ENCODE measurements around the gene TTC33.
A peak's percentile ranks its signal among the peaks of the same experiment; 100 is the strongest.
"Not testable (repeated sequence)": the region's sequence is repeated elsewhere in the genome, so short reads cannot be mapped to it uniquely, and the experiment has no call there.

The TTC33 gene

DNA sequence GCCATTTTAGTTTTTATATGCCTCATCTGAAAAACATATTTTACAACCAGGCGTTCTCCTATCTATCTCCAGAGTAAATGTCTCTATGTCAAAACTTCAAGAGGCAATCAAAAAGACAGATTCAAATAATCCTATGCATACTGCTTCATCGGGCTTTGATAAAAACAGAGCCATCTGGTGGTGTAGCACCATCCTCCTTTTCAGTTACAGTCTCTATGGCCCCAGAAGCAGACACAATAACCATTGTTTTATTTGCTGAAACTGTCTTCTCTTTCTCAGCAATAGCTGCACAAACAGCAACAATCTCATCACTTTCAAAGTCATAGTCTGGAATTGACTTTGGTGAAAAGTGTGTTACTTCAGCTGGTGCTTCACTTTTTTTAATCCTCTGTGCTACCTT is 39.8 kb downstream of the TTC33 start:
- peak; percentile 11 for DNase-seq

DNA sequence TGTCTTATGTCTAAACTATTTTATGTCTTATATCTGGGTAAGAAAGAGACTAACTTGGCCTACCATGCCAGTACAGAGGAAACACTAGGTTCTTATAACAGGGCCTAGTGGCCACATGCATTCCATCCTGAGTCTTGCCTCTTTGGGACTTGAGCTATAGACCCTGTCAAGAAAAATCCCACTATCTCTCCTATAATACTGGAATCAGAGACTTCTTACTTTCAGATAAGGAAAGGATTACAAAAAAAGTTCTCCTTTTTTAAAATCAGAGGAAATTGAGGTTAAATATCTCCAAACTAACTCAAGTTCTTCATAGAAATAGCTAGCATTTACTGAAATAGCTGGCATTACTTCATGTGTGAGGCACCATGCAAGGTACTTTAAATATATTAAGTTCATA is 41.8 kb downstream of the TTC33 start:
- DNase-seq = no peak

DNA sequence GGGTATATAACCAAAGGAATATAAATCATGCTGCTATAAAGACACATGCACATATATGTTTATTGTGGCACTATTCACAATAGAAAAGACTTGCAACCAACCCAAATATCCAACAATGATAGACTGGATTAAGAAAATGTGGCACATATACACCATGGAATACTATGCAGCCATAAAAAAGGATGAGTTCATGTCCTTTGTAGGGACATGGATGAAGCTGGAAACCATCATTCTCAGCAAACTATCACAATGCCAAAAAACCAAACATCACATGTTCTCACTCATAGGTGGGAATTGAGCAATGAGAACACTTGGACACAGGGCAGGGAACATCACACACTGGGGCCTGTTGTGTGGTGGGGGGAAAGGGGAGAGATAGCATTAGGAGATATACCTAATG is 45.2 kb downstream of the TTC33 start:
- DNase-seq = not testable (repeated sequence)

DNA sequence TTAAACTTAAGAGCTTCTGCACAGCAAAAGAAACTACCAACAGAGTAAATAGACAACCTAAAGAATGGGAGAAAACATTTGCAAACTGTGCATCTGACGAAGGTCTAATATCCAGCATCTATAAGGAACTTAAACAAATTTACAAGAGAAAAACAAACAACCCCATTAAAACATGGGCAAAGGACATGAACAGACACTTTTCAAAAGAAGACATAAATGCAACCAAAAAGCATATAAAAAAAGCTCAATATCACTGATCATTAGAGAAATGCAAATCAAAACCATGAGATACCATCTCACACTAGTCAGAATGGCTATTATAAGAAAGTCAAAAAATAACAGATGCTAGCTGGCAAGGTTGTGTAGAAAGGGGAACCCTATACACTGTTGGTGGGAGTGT is 50.3 kb downstream of the TTC33 start:
- not testable (repeated sequence) for DNase-seq

DNA sequence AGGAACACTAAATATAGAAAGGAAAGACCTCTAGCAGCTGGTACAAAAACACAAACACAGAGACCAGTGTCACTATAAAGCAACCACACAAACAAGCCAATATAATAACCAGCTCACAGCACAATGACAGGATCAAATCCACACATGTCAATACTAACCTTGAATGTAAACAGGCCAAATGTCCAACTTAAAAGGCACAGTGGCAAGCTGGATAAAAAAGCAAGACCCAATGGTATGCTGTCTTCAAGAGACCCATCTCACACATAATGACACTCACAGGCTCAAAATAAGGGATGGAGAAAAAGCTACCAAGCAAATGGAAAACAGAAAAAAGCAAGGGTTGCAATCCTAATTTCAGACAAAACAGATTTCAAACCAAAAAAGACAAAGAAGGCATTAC is 53.7 kb downstream of the TTC33 start:
- not testable (repeated sequence) for DNase-seq

DNA sequence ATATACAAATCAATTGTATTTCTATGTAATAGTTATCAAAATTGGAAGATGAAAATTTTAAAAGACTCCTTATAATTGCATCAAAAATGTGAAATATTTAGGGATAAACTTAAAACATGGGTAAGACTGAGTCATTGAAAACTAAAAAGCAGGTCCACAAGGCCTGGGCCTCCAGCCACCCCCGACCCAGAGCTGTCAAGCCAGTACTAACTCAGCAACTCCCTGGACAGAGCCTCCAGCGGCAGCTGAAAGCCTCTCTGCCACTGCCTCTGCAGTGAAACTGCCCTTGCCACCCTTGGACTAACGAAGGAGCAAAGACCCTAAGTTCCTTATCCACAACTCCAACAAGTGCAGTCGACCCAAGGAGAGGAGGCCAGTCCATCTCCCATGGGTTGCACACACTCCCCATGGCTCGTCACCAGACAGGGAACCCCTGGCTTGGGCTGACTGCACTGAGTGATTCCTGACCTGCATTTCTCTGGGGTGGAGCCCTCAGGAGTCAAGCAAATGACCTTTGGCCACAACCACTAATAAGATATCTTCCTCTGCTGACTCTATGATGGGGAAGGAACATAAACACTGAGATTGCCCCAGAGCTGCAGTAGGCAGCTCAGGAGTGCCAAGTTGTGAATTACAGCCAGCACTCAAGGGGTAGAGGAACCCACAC is 55.5 kb downstream of the TTC33 start:
- no peak for DNase-seq

DNA sequence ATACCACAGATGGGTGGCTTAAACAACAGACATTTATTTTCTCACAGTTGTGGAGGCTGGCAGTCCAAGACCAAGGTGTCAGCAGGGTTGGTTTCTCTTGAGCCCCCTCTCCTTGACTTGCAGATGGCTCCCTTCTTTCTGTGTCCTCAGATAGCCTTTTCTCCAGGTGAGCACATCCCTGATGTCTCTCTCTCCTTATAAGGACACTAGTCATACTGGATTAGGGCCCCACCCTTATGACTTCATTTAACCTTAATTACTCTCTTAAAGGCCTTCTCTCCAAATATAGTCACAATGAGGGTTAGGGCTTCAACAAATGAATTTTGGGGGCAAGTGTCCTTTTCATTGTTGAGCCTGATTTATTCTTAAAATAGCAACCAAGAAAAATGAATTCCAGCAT is 61.3 kb downstream of the TTC33 start:
- no peak for DNase-seq

DNA sequence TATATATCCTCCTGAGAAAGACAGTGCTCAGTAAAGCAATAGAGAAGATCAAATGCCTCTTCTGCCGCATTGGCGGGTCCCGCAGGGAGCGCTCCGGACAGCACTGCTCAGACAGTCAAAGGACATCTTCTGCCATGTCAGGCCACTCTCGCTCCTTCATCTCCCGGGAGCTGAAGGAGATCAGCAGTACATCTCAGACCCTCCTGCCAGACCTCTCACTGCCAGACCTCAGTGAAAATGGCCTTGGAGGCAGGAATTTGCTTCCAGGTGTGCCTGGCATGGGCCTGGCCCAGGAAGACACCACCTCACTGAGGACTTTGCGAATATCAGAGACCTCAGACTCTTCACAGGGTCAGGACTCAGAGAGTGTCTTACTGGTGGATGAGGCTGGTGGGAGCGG is 63.9 kb downstream of the TTC33 start:
- no peak for DNase-seq

DNA sequence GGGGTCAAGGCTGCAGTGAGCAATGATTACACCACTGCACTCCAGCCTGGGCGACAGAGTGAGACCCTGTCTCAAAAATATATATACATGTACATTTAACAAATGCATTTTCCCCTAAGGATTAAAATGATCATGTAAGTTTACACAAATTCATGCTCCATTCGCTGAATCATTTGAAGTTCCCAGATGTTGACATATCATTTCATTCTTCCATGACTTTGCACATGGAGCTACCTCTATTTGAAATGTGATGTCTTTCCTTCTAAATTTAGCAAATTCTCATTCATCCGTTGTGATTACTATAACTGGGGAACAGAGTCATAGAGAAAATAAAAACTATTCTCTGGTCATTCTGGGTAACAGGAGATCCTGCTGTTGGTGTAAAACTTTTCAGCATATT is 65.5 kb downstream of the TTC33 start:
- DNase-seq = no peak

DNA sequence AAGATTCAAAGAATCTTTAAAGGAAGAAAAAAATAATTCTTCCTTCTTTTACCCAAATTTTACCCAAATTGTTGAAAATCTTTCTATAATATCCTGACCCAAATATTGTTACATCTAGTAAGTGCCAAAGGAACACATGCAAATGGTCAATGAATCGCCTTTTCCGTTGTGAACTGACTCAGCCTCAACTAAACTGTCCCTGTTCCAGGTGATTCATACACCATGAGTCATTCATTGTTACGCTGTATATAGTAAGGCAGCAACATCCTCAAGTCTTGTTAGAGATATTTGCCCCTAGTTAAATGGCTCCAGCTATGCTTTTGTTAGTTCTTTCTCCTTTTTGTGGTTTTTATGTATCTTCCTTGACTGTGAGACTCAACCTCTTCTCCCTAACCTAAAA is 66.3 kb downstream of the TTC33 start:
- DNase-seq = no peak

DNA sequence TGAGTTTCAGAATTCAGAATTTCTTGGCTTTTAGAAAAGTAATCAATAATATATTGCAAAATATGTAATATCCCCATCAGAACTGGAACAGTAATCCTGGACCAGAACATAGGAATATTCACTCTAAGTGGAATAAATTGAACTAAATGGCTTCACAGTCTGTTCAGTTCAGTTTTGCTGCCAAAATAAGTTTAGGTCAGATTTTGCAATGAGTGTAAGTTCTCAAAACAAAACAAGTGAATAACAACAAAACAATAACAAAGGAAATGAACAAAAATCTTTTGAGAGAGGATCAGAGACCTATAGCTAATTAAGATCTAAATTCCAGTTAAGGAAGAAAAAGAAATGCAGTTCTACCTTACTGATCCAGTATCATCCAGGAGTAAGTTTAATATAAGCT is 66.8 kb downstream of the TTC33 start:
- no peak for DNase-seq

DNA sequence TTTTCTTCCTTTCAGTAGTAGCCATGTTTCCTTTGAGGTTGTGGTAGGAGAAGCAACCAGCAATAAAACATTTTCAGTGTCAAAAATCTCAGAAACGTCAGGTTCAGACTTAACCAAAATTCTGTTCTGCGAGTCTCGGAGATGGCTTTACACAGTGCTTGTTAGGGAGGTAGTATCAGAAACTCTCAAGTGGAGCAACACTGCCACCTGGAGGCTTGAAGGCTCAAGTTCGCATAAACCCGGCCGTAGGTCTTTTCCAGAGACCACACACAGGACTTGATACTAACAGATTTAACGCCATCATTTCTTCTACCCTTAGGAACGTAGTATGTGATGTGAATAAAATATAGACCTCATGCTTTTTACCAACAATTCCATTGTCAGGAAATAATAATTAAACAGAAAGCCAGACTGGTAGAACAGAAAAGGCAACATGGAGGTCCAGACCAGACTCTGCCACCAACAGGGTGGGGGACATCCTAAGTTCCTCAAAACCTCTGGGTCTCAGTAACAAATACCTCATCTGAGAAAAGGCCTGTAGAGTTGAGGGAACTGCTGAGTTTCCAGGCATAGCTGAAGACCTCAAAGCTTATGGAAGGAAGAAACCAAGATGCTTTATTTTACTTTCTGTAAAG is 67.5 kb downstream of the TTC33 start:
- peak; percentile 82 for DNase-seq

DNA sequence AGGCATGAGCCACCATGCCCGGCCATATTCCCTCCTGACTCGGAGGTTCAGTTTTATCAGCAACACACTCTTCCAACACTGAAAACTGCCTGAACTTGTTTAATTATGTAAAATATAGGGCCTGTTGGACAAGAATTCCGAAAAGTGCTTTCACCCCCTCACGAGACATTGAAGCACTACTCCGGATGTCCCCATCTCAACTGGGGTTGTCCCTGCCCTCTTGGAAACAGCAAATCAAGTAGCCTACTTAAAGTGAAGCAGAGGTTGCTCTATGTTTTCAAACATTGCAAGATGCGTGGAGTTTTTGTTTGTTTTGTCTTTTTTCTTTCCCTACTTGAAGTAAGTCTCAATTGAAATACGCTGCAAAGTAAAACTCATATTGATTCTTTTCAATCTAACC is 68.4 kb downstream of the TTC33 start:
- no peak for DNase-seq

DNA sequence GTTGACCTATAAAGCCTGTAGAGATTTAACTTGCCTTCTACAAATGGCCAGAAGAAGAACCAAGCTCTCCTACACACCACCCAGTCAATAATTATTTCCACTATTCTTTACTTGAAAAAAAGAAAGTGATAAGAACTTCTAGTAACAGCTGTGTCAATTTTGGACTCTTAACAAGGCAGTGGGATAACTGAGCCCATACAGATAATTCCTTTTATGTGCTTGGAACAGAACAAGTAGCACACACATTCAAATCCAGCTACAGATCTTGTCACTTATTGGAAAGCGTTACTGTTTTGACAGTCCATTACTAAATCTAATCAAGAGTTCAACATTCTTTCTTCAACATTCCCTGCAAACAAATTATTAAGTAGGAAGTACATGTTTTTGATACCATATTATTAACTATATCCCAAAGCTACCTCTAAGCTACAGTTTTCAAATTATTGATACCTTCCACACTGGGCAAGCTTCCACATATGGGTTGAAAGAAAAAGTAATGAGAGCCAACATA is 69.7 kb downstream of the TTC33 start:
- no peak for DNase-seq

DNA sequence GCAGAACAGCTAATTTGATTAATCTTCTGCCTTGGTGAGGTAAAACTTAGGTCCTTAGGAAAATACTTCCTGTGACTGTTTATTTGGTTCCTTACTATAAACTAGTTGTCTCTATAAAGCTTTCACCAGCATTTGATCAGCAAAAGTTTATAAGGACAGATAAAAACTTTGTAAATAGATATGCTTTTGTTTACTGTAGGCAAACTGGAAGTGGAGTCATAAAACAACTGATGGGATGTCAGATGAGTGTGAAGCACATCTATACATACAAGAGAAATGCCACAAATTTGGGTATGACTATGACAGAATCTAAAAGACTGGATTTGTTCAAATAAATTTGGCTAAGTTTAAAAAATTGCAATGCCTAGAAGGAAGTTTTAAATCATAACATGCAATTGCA is 70.6 kb downstream of the TTC33 start:
- no peak for DNase-seq

DNA sequence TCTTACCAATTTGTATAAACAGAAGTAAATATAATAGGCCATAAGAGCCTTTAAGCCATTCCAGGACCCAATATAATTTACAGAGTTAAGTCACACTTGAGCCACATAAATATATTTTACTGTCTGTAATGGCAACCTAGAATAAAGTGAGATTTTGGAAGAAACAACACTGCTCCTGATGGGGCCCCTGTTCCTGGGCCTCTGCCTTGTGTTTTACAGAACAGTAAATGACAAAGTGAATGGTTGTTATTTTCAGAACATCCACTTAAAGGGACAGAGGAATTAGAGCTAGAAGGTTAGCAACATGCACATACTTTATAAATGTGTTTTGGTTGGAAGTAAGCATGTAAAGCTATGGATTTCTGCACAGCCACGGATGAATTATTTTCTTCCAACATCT is 72.5 kb downstream of the TTC33 start:
- DNase-seq = no peak

DNA sequence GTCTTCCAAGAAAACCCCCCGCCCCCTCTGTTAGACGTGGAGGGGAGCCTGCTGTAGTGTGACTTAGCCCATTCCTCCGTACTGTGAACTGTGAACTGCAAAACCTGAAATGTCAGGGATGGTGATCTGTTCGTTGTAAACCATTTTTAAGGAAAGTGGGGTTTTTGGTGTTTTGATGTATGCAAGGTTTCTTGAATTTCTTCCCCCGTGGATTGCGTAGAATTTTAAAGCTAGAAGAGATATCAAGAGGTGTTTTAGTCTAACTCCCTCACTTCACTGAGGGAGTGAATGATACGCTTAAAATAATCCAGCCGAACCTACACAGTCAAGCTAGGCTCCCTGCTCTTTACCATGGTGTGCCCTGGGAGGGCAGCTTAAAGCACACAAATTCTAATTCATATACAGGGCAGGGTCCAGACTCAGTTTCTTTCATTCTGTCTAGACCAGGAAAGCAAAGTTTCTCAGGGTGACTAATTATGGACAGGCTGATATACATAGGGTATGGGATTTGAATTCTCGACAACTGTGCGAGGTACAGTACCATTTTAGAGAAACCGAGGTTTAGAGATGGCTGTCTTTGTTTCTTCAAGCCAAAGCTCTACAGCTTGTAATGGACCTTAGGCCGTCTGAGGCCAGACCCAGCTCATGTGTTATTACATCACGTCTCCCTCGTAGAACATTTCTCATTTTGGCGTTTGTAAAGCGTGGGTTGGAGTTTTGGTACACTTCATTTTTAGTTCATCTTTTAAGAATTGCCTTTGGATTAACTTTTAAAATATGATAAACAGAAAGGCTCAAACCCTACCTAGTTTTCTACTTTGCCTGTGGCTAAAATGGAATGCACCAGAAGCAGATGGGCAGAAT is 73.4 kb downstream of the TTC33 start:
- no peak for DNase-seq

DNA sequence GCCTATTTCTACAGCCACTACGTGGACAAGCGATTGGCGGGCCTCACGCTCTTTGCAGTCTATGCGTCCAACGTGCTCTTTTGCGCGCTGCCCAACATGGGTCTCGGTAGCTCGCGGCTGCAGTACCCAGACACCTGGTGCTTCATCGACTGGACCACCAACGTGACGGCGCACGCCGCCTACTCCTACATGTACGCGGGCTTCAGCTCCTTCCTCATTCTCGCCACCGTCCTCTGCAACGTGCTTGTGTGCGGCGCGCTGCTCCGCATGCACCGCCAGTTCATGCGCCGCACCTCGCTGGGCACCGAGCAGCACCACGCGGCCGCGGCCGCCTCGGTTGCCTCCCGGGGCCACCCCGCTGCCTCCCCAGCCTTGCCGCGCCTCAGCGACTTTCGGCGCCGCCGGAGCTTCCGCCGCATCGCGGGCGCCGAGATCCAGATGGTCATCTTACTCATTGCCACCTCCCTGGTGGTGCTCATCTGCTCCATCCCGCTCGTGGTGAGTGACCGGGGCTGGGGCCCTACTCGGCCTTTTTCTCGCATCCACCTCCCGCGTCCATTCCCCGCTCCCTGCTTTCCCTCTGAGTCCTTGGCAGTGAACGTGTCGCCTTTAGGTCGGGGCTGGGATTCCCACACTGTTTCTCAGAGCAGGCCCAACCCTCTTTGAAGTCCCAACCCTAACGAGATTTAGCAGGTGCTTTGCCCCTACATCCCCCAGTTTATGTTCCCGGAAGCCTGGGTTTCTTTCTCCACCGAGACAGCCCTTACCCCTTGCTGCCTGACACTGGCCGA is 74.2 kb downstream of the TTC33 start:
- no peak for DNase-seq

DNA sequence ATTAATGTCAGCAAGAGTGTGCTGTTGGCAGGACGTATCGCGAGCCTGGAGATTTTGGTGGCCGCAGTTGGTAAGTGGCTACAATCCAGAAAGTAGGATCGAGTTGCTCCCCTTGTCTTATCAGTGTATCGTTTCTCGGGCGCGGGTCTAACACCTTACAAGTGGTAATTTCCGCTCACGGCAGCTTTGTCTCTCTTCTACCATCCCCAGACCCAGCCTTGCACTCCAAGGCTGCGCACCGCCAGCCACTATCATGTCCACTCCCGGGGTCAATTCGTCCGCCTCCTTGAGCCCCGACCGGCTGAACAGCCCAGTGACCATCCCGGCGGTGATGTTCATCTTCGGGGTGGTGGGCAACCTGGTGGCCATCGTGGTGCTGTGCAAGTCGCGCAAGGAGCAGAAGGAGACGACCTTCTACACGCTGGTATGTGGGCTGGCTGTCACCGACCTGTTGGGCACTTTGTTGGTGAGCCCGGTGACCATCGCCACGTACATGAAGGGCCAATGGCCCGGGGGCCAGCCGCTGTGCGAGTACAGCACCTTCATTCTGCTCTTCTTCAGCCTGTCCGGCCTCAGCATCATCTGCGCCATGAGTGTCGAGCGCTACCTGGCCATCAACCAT is 74.9 kb downstream of the TTC33 start:
- DNase-seq = no peak

DNA sequence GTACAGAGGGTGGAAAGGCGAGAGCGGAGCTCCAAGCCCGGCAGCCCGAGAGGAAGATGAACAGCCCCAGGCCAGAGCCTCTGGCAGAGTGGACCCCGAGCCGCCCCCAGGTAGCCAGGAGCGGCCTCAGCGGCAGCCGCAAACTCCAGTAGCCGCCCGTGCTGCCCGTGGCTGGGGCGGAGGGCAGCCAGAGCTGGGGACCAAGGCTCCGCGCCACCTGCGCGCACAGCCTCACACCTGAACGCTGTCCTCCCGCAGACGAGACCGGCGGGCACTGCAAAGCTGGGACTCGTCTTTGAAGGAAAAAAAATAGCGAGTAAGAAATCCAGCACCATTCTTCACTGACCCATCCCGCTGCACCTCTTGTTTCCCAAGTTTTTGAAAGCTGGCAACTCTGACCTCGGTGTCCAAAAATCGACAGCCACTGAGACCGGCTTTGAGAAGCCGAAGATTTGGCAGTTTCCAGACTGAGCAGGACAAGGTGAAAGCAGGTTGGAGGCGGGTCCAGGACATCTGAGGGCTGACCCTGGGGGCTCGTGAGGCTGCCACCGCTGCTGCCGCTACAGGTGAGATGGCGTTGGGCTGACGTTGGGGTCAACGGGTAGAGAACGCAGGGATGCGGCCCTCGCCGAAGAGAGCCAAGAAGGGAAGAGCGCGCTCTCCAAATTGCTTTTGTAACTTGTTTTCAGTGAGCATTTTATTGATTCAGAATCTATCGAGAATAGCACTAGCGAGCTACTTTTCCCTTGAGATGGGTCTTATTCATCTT is 75.7 kb downstream of the TTC33 start, which contains the start of gene PTGER4:
Gene PTGER4, plus strand, starts transcription at position 3 of the 769 bp plus-strand sequence. CDS start 1,079 bp downstream, outside the sequence.
- DNase-seq = no peak

DNA sequence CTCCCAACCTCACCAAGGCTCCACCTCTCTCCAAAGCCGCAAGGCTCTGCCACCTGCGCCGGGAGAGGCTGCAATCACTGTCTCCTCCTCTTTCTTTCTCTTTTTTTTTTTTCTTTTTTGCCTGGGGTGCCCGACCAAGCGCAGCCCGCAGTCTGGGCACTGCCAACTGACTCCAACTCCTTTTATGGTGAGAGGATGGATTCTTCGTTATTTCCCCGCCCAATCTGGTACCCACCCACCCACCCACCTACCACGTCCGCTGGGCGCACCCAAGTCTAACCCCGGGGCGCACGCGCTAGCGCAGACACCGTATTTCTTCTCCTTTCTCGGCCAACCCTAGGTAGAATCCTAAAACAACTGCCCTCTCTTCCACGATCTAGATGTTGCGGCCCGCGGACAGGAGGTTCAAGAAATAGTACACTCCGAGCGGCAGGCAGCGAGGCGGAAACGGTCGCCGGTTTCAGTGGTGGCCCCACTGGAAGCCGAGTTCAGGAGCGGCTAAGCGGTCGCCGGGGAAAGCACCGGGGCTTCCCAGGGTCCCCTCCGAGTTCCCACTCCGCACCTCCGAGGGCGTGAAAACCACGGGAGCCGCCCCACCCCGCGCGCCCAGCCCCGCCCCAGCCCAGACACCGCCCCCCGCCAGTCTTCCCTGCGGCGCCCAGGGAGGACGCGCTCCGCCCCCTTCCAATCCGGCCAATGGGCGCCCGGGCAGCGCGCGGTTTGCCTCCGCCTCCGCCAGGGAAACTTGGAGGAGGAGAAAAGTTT is 76.4 kb downstream of the TTC33 start:
- peak; percentile 29 for DNase-seq

All from NCI-H1694 treated with DMSO at 0.1 percent for 48 hours (cell line).